ENCODE results near the gene KIAA1549. TPM values are rescaled to one million over a fixed set of nuclear protein-coding genes. Genes with fewer than 3 reads are reported as not detected.

The KIAA1549 gene
- total RNA-seq, 2 experiments from 2014 or later: 0.33 to 0.40 TPM

DNA sequence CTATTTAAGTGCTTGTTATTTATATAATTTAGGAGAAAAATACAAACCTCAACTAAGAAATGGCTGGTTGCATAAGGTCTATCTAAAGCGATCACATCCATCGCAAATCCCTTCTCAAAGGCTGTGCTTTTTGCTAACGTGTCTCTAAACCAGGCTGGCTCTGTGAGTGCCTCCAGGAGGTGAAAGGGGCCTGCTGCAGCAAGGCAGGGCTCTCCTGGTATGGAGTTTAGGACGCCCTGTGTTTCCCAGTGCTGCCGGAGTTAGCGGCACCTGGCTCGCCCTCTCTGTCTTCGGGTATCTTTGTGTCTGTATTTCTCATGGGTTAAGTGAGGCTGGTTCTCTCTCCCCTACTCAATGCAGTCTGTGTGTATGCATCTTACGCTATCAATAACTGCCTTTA lies 114.8 kb downstream of the KIAA1549 start:
- Mint-ChIP-seq H3K27ac (no peak overlapping the region), H3K27me3 (peaks cover 2% of the 10 kb centered on the region), H3K4me1 (peaks cover 21% of the 10 kb centered on the region), H3K4me3 (no peak overlapping the region), H3K9me3 (no peaks in the 10 kb centered on the region), H3K36me3 (ENCODE audit: low read depth) (no peaks in the 10 kb centered on the region)
- CTCF ChIA-PET: interaction anchor here (0.8 to 2.6 kb wide), 3 partner anchors 128 to 705 kb away, joined by 3 to 11 read pairs (median 5); partner anchors contain the start of gene TRIM24
- DNase-seq: no peak
- POLR2A ChIA-PET: no interaction called here

DNA sequence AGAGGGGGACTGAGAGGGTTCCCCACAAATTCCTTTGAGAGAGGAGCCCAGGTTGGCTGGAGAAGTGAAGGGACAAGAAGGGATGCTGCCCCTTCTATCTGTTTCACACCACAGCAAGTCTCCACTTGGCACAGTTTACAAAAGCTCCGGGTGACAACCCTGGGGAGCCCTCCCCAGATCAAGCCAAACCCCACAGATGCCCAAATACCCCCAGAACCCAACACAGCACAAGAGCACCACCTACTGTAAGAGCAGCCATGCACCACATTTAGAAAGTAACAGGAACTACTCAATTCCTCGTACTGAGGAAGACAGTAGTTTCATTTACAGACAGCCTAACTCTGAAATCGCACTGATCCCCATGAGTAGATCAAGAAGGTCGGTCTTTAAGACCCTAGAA lies 115.3 kb downstream of the KIAA1549 start:
- DNase-seq: peak; percentile 73
- Mint-ChIP-seq H3K27ac (peak overlapping the region; percentile 18), H3K27me3 (peaks cover 2% of the 10 kb centered on the region), H3K36me3 (ENCODE audit: low read depth) (no peaks in the 10 kb centered on the region), H3K9me3 (no peaks in the 10 kb centered on the region), H3K4me1 (peaks cover 21% of the 10 kb centered on the region), H3K4me3 (no peak overlapping the region)
- ChIA-PET POLR2A (no interaction called here), CTCF (interaction anchor here (0.7 to 2.6 kb wide), 7 partner anchors 16 to 706 kb away, joined by 3 to 8 read pairs (median 4); partner anchors contain the start of gene TRIM24)

DNA sequence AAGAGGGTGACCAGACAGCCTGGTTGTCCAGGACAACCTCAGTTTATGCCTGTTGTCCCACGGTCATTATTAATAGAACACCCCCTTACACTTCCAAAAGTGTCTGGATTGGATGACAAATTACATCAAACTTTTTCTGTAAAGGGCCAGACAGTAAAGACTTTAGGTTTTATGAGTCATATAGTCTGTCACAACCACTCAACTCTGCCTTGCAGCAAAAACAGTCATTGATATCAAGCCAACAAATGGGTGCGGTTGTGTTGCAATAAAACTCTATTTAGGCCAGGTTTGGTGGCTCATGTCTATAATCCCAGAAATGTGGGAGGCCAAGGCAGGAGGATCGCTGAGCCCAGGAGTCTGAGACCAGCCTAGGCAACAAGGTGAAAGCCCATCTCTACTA lies 116.5 kb downstream of the KIAA1549 start:
- Mint-ChIP-seq H3K36me3 (ENCODE audit: low read depth) (no peaks in the 10 kb centered on the region), H3K9me3 (no peaks in the 10 kb centered on the region), H3K27ac (no peak overlapping the region), H3K4me3 (no peak overlapping the region), H3K27me3 (peaks cover 2% of the 10 kb centered on the region), H3K4me1 (peaks cover 21% of the 10 kb centered on the region)
- POLR2A ChIA-PET: no interaction called here
- DNase-seq: no peak
- CTCF ChIA-PET: interaction anchor here (1.1 to 2.6 kb wide), 3 partner anchors 116 to 699 kb away, joined by 5 to 8 read pairs (median 6); no protein-coding TSS in a partner anchor

DNA sequence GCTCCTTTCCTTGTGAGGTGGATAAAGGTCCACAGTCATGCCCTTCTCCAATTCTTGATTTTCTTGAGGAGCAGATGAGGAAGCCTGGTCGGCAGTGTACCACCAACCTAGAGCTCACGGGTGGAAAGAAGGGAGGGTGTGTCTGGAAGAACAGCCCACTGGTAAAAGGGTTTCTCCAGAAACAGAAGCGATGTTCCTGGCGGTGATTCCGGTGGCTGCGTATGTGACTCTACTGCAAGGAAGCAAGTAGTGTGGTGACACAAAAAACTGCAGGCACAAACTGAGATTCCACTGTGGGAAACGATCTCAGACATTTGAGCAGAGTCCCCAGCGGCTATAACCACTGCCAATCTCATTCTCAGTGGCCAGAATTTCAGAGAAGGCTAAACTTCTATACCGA lies 117.3 kb downstream of the KIAA1549 start:
- Mint-ChIP-seq H3K27me3 (peaks cover 1% of the 10 kb centered on the region), H3K4me3 (no peak overlapping the region), H3K4me1 (peaks cover 21% of the 10 kb centered on the region), H3K9me3 (no peaks in the 10 kb centered on the region), H3K27ac (no peak overlapping the region), H3K36me3 (ENCODE audit: low read depth) (no peaks in the 10 kb centered on the region)
- DNase-seq: no peak
- CTCF ChIA-PET: interaction anchor here (1.9 to 2.6 kb wide), 2 partner anchors 116 to 125 kb away, joined by 5 to 8 read pairs; no protein-coding TSS in a partner anchor
- POLR2A ChIA-PET: no interaction called here

DNA sequence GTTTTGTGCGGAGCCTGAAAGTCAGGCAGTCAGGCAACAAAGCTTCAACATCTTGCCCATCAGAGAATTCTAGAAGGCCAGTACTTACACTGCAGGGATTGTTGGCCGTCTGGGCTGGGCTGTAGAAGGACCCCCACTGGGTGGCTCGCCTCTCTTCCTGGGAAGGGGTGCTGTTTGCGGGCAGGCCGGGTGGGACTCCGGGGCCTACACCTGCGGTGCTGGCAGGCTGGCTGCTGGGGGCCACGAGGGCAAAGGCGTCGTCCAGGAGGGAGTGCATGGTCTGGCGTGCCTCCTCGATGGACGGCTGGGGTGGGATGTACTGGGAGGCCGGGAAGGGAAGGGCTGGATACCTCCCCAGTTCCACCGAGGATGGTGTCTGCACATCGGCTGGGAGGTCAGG lies 120.1 kb downstream of the KIAA1549 start:
- H3K27ac Mint-ChIP-seq: no peak overlapping the region
- H3K4me3 Mint-ChIP-seq: no peak overlapping the region
- peaks cover 13% of the 10 kb centered on the region for H3K9me3 Mint-ChIP-seq
- CTCF ChIA-PET: interaction anchor here (1.5 kb wide), 1 partner anchor 25 kb away, joined by 3 read pairs; no protein-coding TSS in a partner anchor
- peaks cover 4% of the 10 kb centered on the region for H3K27me3 Mint-ChIP-seq
- POLR2A ChIA-PET: no interaction called here
- DNase-seq: no peak
- H3K4me1 Mint-ChIP-seq: peaks cover 20% of the 10 kb centered on the region
- H3K36me3 Mint-ChIP-seq (ENCODE audit: low read depth): peaks cover 6% of the 10 kb centered on the region

DNA sequence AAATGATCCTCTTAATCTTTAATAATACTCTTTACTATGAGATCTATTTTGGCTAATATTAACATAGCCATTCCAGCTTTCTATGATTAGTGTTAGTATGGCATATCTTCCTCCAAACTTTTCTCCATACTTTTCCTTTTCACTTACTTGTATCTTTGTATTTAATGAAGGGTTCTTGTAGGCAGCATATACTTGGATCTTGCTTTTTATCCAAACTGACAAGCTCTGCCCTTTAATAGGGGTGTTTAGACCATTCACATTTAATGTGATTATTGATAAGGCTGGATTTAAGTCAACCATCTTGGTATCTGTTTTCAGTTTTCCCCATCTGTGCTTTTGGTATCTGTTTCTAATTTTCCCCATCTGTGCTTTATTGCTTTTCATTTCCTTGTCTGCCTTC lies 123.5 kb downstream of the KIAA1549 start:
- Mint-ChIP-seq H3K27ac (no peak overlapping the region), H3K4me3 (no peak overlapping the region), H3K9me3 (peaks cover 13% of the 10 kb centered on the region), H3K36me3 (ENCODE audit: low read depth) (peaks cover 6% of the 10 kb centered on the region), H3K4me1 (peaks cover 4% of the 10 kb centered on the region), H3K27me3 (peaks cover 8% of the 10 kb centered on the region)
- POLR2A ChIA-PET: interaction anchor here (1.0 kb wide), 1 partner anchor 119 kb away, joined by 3 read pairs; no protein-coding TSS in a partner anchor
- no peak for DNase-seq
- CTCF ChIA-PET: interaction anchor here (1.3 to 1.5 kb wide), 2 partner anchors 29 to 119 kb away, joined by 4 to 5 read pairs; no protein-coding TSS in a partner anchor

- Mint-ChIP-seq H3K27ac (no peak overlapping the region), H3K27me3 (peaks cover 13% of the 10 kb centered on the region), H3K36me3 (ENCODE audit: low read depth) (peaks cover 6% of the 10 kb centered on the region), H3K4me3 (no peak overlapping the region), H3K9me3 (peaks cover 15% of the 10 kb centered on the region), H3K4me1 (peaks cover 4% of the 10 kb centered on the region)
- CTCF ChIA-PET: no interaction called here
- DNase-seq: no peak
- POLR2A ChIA-PET: no interaction called here
Observed at GRCh38 chr7:138854115-138854645, 127.0 kb downstream of the KIAA1549 start.

GRCh38 chr7:138853448-138853847 lies 127.7 kb downstream of the KIAA1549 start:
- Mint-ChIP-seq H3K36me3 (ENCODE audit: low read depth) (peaks cover 6% of the 10 kb centered on the region), H3K27me3 (peaks cover 14% of the 10 kb centered on the region), H3K27ac (no peak overlapping the region), H3K9me3 (peaks cover 14% of the 10 kb centered on the region), H3K4me3 (no peak overlapping the region), H3K4me1 (peaks cover 4% of the 10 kb centered on the region)
- CTCF ChIA-PET: no interaction called here
- DNase-seq: no peak
- POLR2A ChIA-PET: no interaction called here

DNA sequence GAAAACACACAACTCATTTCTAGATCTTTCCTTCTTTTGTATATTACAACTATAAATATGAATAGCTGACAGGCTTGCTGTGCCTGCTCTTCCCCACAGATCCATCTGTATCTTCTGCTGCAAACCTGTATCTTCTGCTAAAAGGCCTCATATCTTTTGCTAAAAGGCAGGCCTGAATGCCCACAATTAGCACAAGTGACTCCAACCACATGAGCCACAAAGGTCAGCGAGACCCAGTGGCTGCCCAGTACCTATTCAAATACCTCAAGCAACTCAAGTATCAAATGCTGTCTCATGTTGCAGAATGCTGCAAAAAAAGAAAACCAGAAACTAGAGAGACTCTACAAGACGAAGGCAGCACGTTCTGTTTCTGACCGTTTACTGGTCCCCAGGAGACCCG lies 128.7 kb downstream of the KIAA1549 start:
- H3K9me3 Mint-ChIP-seq: peaks cover 7% of the 10 kb centered on the region
- H3K4me1 Mint-ChIP-seq: peaks cover 4% of the 10 kb centered on the region
- no peak for DNase-seq
- POLR2A ChIA-PET: no interaction called here
- H3K27ac Mint-ChIP-seq: no peak overlapping the region
- H3K36me3 Mint-ChIP-seq (ENCODE audit: low read depth): peaks cover 4% of the 10 kb centered on the region
- peaks cover 17% of the 10 kb centered on the region for H3K27me3 Mint-ChIP-seq
- CTCF ChIA-PET: interaction anchor here (1.3 kb wide), 1 partner anchor 114 kb away, joined by 3 read pairs; no protein-coding TSS in a partner anchor
- no peak overlapping the region for H3K4me3 Mint-ChIP-seq

DNA sequence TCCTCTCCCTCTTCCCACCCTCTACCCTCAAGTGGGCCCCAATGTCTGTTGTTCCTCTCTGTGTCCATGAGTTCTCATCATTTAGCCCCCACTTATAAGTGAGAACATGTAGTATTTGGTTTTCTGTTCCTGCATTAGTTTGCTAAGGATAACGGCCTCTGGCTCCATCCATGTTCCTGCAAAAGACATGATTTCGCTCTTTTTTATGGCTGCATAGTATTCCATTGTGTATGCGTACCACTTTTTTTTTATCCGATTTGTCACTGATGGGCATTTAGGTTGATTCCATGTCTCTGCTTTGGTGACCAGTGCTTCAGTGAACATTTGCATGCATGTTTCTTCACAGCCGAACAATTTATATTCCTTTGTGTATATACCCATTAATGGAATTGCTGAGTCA lies 131.5 kb downstream of the KIAA1549 start:
- ChIA-PET POLR2A (no interaction called here), CTCF (no interaction called here)
- Mint-ChIP-seq H3K4me1 (peaks cover 4% of the 10 kb centered on the region), H3K36me3 (ENCODE audit: low read depth) (no peaks in the 10 kb centered on the region), H3K27ac (no peak overlapping the region), H3K4me3 (no peak overlapping the region), H3K27me3 (peaks cover 13% of the 10 kb centered on the region), H3K9me3 (peaks cover 3% of the 10 kb centered on the region)
- no peak for DNase-seq

GRCh38 chr7:138848056-138848980 lies 132.9 kb downstream of the KIAA1549 start:
- Mint-ChIP-seq H3K36me3 (ENCODE audit: low read depth) (no peaks in the 10 kb centered on the region), H3K4me3 (no peak overlapping the region), H3K27me3 (peaks cover 15% of the 10 kb centered on the region), H3K27ac (no peak overlapping the region), H3K9me3 (peaks cover 3% of the 10 kb centered on the region), H3K4me1 (peaks cover 2% of the 10 kb centered on the region)
- ChIA-PET POLR2A (no interaction called here), CTCF (no interaction called here)
- no peak for DNase-seq

GRCh38 chr7:138845711-138846110 lies 135.5 kb downstream of the KIAA1549 start:
- no peaks in the 10 kb centered on the region for H3K4me1 Mint-ChIP-seq

More at GRCh38 chr7:138845711-138846110, 135.5 kb downstream of the KIAA1549 start:
- ChIA-PET CTCF (no interaction called here), POLR2A (no interaction called here)
- peaks cover 15% of the 10 kb centered on the region for H3K27me3 Mint-ChIP-seq
- no peaks in the 10 kb centered on the region for H3K36me3 Mint-ChIP-seq (ENCODE audit: low read depth)
- no peak for DNase-seq
- H3K4me3 Mint-ChIP-seq: no peak overlapping the region
- no peak overlapping the region for H3K27ac Mint-ChIP-seq
- H3K9me3 Mint-ChIP-seq: peaks cover 3% of the 10 kb centered on the region

Measured in activated CD4-positive, alpha-beta memory T cell treated with anti-CD3 and anti-CD28 coated beads, Interleukin-2, amount 10 ng/mL, durations not matched to agents 7 days and 5 days (primary cell).